SK-N-SH (cell line): ENCODE data around the gene KRT4. TPM values are rescaled to one million over a fixed set of nuclear protein-coding genes. Genes with fewer than 3 reads are reported as not detected.

Experiments
- CTCF ChIA-PET: fragments of 300-600, 350-600 bp; formaldehyde crosslinking; extraction: SDS; loops from one replicate; lab custom pipeline; 2021; lab: Yijun Ruan, JAX
- POLR2A ChIA-PET: fragments of 350-600 bp; sonication (Branson Sonifier 250); formaldehyde crosslinking; extraction: SDS; loops from one replicate; lab custom pipeline; 2020; ENCODE audit warnings: antibody characterized with exemption, inconsistent platforms; lab: Yijun Ruan, JAX
- DNase-seq: peaks from one replicate; pipeline ENCODE4 v3.0.0; 2012
- H2AFZ ChIP-seq: fragments of 200-600 bp; sonication (generic); 2 replicates; pipeline ENCODE4 v1.8.1; 2016; ENCODE audit warnings: antibody characterized with exemption, mild to moderate bottlenecking, low read depth
- H3F3A ChIP-seq: fragments of 200-600 bp; sonication (generic); replicated peaks from 2 replicates; pipeline ENCODE3; 2016; ENCODE audit warnings: antibody characterized with exemption, mild to moderate bottlenecking; ENCODE audit not compliant: insufficient read depth
- H3K27ac ChIP-seq, 2 experiments: fragments of 200-500 bp in 1 of 2; fragments of 200-600 bp in 1 of 2; sonication (Bioruptor generic) in 1 of 2; sonication (generic), shearing (Covaris generic) in 1 of 2; 2 replicates each; pipeline versions ENCODE4 v1.5.1 to v1.6.1; 2014 to 2016; ENCODE audit warnings: low read depth in 2 of 2, inconsistent platforms in 1 of 2, low read length in 1 of 2, mild to moderate bottlenecking in 1 of 2, mixed read lengths in 1 of 2
- H3K27me3 ChIP-seq: fragments of 200-600 bp; sonication (generic), shearing (Covaris generic); 2 replicates; pipeline ENCODE4 v1.6.1; 2016; ENCODE audit warnings: mixed run types; ENCODE audit not compliant: insufficient read depth
- H3K36me3 ChIP-seq, 2 experiments: fragments of 200-500 bp in 1 of 2; fragments of 200-600 bp in 1 of 2; sonication (Bioruptor generic) in 1 of 2; sonication (generic) in 1 of 2; replicated peaks in 1 of 2; 2 replicates each; pipeline versions ENCODE3 to v1.5.1; 2014 to 2016; ENCODE audit warnings: low read length in 1 of 2, mild to moderate bottlenecking in 1 of 2; ENCODE audit not compliant: insufficient read depth in 2 of 2, control insufficient read depth in 1 of 2
- H3K4me1 ChIP-seq, 2 experiments: fragments of 200-500 bp in 1 of 2; fragments of 200-600 bp in 1 of 2; sonication (Bioruptor generic) in 1 of 2; sonication (generic), shearing (Covaris generic) in 1 of 2; 2 replicates each; pipeline versions ENCODE4 v1.5.1 to v1.6.1; 2014 to 2016; ENCODE audit warnings: low read depth in 1 of 2, low read length in 1 of 2, mixed run types in 1 of 2; ENCODE audit not compliant: insufficient read depth in 2 of 2, control insufficient read depth in 1 of 2
- H3K4me2 ChIP-seq: fragments of 200-600 bp; sonication (generic), shearing (Covaris generic); 2 replicates; pipeline ENCODE4 v1.6.1; 2017; ENCODE audit warnings: mixed run types
- H3K4me3 ChIP-seq, 2 experiments: fragments of 200-500 bp in 1 of 2; fragments of 200-600 bp in 1 of 2; sonication (Bioruptor generic) in 1 of 2; sonication (generic), shearing (Covaris generic) in 1 of 2; 2 replicates each; pipeline versions ENCODE4 v1.5.1 to v1.8.1; 2014 to 2016; ENCODE audit warnings: low read depth in 2 of 2, inconsistent platforms in 1 of 2, low read length in 1 of 2, mild to moderate bottlenecking in 1 of 2, mixed read lengths in 1 of 2, moderate library complexity in 1 of 2
- H3K79me2 ChIP-seq: fragments of 200-600 bp; sonication (generic); 2 replicates; pipeline ENCODE4 v1.8.1; 2017; ENCODE audit warnings: mild to moderate bottlenecking; ENCODE audit not compliant: insufficient read depth
- H3K9ac ChIP-seq: fragments of 200-600 bp; sonication (generic); 2 replicates; pipeline ENCODE4 v1.6.1; 2017; ENCODE audit warnings: mixed run types
- H3K9me2 ChIP-seq: fragments of 200-600 bp; sonication (generic); 2 replicates; pipeline ENCODE4 v1.6.1; 2017; ENCODE audit warnings: mixed run types
- H3K9me3 ChIP-seq: fragments of 200-600 bp; sonication (generic); 2 replicates; pipeline ENCODE4 v1.6.1; 2017; ENCODE audit warnings: mixed run types, mild to moderate bottlenecking, moderate library complexity
- H4K20me1 ChIP-seq: fragments of 200-600 bp; sonication (generic); 2 replicates; pipeline ENCODE4 v1.6.1; 2017; ENCODE audit warnings: mild to moderate bottlenecking, mixed run types; ENCODE audit not compliant: insufficient read depth
- CHD2 ChIP-seq: fragments of 150-350 bp; IDR thresholded peaks from 2 replicates; pipeline ENCODE4 v1.6.1; 2018; ENCODE audit warnings: low read length; ENCODE audit not compliant: partially characterized antibody
- EP300 ChIP-seq, 2 experiments: IDR thresholded peaks; 2 replicates each; pipeline versions ENCODE4 v1.4.0 to v1.6.1; 2012; ENCODE audit warnings: borderline replicate concordance in 1 of 2, low read depth in 1 of 2, low read length in 1 of 2
- EZH2phosphoT487 ChIP-seq: fragments of 200-600 bp; sonication (generic); IDR thresholded peaks from 2 replicates; pipeline ENCODE4 v1.6.1; 2017; ENCODE audit warnings: low read depth, mixed run types, mild to moderate bottlenecking, antibody characterized with exemption, moderate library complexity, borderline replicate concordance
- FOSL2 ChIP-seq: IDR thresholded peaks from 2 replicates; pipeline ENCODE4 v1.4.0; 2012; ENCODE audit warnings: low read depth, mild to moderate bottlenecking, moderate library complexity, borderline replicate concordance
- FOXM1 ChIP-seq: IDR thresholded peaks from 2 replicates; pipeline ENCODE4 v1.4.0; 2012; ENCODE audit warnings: low read depth, mild to moderate bottlenecking
- GATA2 ChIP-seq: sonication (generic); formaldehyde crosslinking; IDR thresholded peaks from 2 replicates; pipeline ENCODE4 v1.5.0; 2020; ENCODE audit warnings: mild to moderate bottlenecking, missing genetic modification reagents
- MEF2A ChIP-seq: IDR thresholded peaks from 2 replicates; pipeline ENCODE4 v1.4.0; 2012; ENCODE audit warnings: low read depth, borderline replicate concordance
- RCOR1 ChIP-seq: fragments of 150-350 bp; IDR thresholded peaks from 2 replicates; pipeline ENCODE4 v1.6.1; 2017; ENCODE audit warnings: antibody characterized with exemption, low read length
- RFX5 ChIP-seq: IDR thresholded peaks from 2 replicates; pipeline ENCODE4 v1.6.1; 2012; ENCODE audit warnings: mild to moderate bottlenecking, improper control_type of control experiment, low read length
- RXRA ChIP-seq: IDR thresholded peaks from 2 replicates; pipeline ENCODE4 v1.4.0; 2012; ENCODE audit warnings: low read depth, mild to moderate bottlenecking, borderline replicate concordance
- TCF12 ChIP-seq: IDR thresholded peaks from 2 replicates; pipeline ENCODE4 v1.4.0; 2012
- YY1 ChIP-seq: IDR thresholded peaks from 2 replicates; pipeline ENCODE4 v1.4.0; 2012; ENCODE audit warnings: low read depth, mild to moderate bottlenecking
- WGBS: methylation state at CpG from one replicate; pipeline ENCODE4 v1.1.6; 2017; ENCODE audit warnings: low lambda C conversion rate; 5-methylcytosine and 5-hydroxymethylcytosine counted together
- polyA plus RNA-seq, 3 experiments: library from polyadenylated mRNA; depleted of rRNA; stranded (reverse); fragments of >200 nt; gene quantifications; 2 replicates each; pipeline ENCODE4 v1.2.3, GENCODE V29; 2012
- TF ChIP-seq, protein P1 (sequence below): fragments of 150-350 bp; IDR thresholded peaks from 2 replicates; pipeline ENCODE4 v1.6.1; 2017; ENCODE audit warnings: antibody characterized with exemption, low read length, low read depth, borderline replicate concordance
- TF ChIP-seq, protein P2 (sequence below): fragments of 150-350 bp; IDR thresholded peaks from 2 replicates; pipeline ENCODE4 v1.6.1; 2016; ENCODE audit warnings: mild to moderate bottlenecking, low read depth, low read length
- TF ChIP-seq, protein P3 (sequence below): IDR thresholded peaks from 2 replicates; pipeline ENCODE4 v1.6.1; 2012; ENCODE audit warnings: mild to moderate bottlenecking, low read depth, low read length, moderate library complexity

KRT4 gene
- polyA plus RNA-seq, 1 of the 3 experiments (the other 2 are of a cell fraction), result not detected

DNA sequence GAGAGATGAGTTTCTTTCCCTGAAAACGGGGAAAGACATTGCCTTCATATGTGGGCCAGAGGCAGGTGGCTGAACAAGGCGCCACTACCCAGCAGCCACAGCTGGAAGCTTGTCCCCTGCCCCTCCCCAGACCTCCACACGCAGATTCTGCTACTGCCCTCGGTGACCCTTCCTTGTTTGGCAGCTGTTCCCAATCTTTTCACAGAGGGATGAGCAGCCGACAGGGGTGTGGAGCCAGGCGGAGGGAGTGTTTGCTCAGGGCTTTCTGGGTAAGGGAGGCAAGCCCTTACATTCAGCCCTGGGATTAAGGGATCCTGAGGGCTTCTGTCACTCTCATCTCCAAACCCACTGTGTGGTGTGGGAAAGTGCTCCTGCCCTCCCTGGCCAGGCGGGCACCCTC, 4.5 kb upstream of the KRT4 start:
- TF ChIP-seq FOXM1 (no peak), CHD2 (no peak), MEF2A (no peak), RCOR1 (no peak), EP300 (IDR thresholded peaks at IDR 0.05; ENCODE audit: borderline replicate concordance in 1 of 2, low read depth in 1 of 2, low read length in 1 of 2) (no peak), TCF12 (no peak), YY1 (no peak)
- TF ChIP-seq, protein P1, sequence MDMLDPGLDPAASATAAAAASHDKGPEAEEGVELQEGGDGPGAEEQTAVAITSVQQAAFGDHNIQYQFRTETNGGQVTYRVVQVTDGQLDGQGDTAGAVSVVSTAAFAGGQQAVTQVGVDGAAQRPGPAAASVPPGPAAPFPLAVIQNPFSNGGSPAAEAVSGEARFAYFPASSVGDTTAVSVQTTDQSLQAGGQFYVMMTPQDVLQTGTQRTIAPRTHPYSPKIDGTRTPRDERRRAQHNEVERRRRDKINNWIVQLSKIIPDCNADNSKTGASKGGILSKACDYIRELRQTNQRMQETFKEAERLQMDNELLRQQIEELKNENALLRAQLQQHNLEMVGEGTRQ, result no peak
- TF ChIP-seq, protein P2, sequence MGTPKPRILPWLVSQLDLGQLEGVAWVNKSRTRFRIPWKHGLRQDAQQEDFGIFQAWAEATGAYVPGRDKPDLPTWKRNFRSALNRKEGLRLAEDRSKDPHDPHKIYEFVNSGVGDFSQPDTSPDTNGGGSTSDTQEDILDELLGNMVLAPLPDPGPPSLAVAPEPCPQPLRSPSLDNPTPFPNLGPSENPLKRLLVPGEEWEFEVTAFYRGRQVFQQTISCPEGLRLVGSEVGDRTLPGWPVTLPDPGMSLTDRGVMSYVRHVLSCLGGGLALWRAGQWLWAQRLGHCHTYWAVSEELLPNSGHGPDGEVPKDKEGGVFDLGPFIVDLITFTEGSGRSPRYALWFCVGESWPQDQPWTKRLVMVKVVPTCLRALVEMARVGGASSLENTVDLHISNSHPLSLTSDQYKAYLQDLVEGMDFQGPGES, result no peak
- TF ChIP-seq, protein P3, sequence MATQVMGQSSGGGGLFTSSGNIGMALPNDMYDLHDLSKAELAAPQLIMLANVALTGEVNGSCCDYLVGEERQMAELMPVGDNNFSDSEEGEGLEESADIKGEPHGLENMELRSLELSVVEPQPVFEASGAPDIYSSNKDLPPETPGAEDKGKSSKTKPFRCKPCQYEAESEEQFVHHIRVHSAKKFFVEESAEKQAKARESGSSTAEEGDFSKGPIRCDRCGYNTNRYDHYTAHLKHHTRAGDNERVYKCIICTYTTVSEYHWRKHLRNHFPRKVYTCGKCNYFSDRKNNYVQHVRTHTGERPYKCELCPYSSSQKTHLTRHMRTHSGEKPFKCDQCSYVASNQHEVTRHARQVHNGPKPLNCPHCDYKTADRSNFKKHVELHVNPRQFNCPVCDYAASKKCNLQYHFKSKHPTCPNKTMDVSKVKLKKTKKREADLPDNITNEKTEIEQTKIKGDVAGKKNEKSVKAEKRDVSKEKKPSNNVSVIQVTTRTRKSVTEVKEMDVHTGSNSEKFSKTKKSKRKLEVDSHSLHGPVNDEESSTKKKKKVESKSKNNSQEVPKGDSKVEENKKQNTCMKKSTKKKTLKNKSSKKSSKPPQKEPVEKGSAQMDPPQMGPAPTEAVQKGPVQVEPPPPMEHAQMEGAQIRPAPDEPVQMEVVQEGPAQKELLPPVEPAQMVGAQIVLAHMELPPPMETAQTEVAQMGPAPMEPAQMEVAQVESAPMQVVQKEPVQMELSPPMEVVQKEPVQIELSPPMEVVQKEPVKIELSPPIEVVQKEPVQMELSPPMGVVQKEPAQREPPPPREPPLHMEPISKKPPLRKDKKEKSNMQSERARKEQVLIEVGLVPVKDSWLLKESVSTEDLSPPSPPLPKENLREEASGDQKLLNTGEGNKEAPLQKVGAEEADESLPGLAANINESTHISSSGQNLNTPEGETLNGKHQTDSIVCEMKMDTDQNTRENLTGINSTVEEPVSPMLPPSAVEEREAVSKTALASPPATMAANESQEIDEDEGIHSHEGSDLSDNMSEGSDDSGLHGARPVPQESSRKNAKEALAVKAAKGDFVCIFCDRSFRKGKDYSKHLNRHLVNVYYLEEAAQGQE, result no peak
- POLR2A ChIA-PET, result no interaction called here
- WGBS, result 10% methylated on average over 6 of the region's 7 CpGs

DNA sequence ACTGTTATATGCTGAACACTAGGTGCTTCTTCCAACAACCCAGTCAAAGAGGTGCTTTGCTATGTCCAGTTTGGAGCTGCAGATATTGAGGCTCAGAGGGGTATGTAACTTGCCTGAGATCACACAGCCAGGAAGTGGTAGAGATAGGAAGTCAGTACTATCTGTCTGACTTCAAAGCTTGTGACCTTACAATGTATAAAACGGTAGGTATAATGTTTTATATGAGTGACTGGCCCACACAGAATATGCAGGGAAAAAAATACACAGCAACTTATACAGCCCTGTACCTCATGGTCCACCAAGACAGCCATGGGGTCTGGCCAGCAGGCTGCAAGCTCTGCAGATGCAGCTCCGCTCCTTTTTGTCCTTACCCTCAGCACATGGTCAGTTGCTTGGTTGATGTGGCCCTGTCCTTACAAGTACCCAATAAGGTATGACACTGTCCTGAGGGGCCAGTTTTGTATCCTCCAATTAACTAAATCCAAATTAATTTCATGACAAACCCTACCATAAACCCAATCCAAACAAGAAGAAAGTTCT, 3.9 kb upstream of the KRT4 start:
- no peaks in the 10 kb centered on the region for H4K20me1 ChIP-seq
- ChIA-PET POLR2A (no interaction called here), CTCF (interaction anchor here (1.2 to 1.7 kb wide), 3 partner anchors 12 to 67 kb away, joined by 3 to 4 read pairs (median 4); no protein-coding TSS in a partner anchor)
- H3K36me3 ChIP-seq, result no peaks in the 10 kb centered on the region
- no peaks in the 10 kb centered on the region for H3K79me2 ChIP-seq
- H3K4me3 ChIP-seq, result no peak overlapping the region
- peaks cover 41% of the 10 kb centered on the region for H3K27me3 ChIP-seq
- H3K9ac ChIP-seq, result no peak overlapping the region
- H3K4me2 ChIP-seq, result no peak overlapping the region
- H3F3A ChIP-seq, result no peaks in the 10 kb centered on the region
- no peaks in the 10 kb centered on the region for H3K4me1 ChIP-seq
- H3K9me3 ChIP-seq, result no peaks in the 10 kb centered on the region
- 38% methylated on average over 2 of the region's 2 CpGs for WGBS
- DNase-seq, result no peak
- H2AFZ ChIP-seq, result no peak overlapping the region
- H3K27ac ChIP-seq, result no peak overlapping the region
- no peaks in the 10 kb centered on the region for H3K9me2 ChIP-seq
- TF ChIP-seq, protein P3, result no peak
- no peak for TF ChIP-seq RFX5
- no peak for TF ChIP-seq EZH2phosphoT487
- no peak for TF ChIP-seq GATA2 (CRISPR knock-in tag)
- no peak for TF ChIP-seq FOSL2
- no peak for TF ChIP-seq RXRA

More for the DNA sequence above, 4.5 kb upstream of the KRT4 start:
- Histone ChIP-seq H3K4me3 (no peak overlapping the region), H3K4me1 (no peaks in the 10 kb centered on the region), H3K9ac (no peak overlapping the region), H2AFZ (no peak overlapping the region), H3K4me2 (no peak overlapping the region), H3K9me3 (no peaks in the 10 kb centered on the region), H3K36me3 (no peaks in the 10 kb centered on the region), H3K27me3 (peaks cover 44% of the 10 kb centered on the region), H3K79me2 (no peaks in the 10 kb centered on the region), H3K9me2 (no peaks in the 10 kb centered on the region), H3K27ac (no peak overlapping the region), H4K20me1 (no peaks in the 10 kb centered on the region), H3F3A (no peaks in the 10 kb centered on the region)
- no peak for DNase-seq
- CTCF ChIA-PET, result interaction anchor here (1.2 to 1.7 kb wide), 3 partner anchors 13 to 66 kb away, joined by 3 to 4 read pairs (median 4); no protein-coding TSS in a partner anchor
